T-helper 2 cell treated with Interferon-gamma antibody and Interleukin-4, amounts not matched to agents 100 ng/mL and 5 ng/mL, for 36 hours (primary cell): ENCODE measurements around the gene SIRPG. TPM values are rescaled to one million over a fixed set of nuclear protein-coding genes. Genes with fewer than 3 reads are reported as not detected.
"Not testable (repeated sequence)": the region's sequence is repeated elsewhere in the genome, so short reads cannot be mapped to it uniquely, and the experiment has no call there.

Experiments
- intact Hi-C: fragments of 100-400 bp; cut with micrococcal nuclease; formaldehyde crosslinking; loops from one replicate; pipeline ENCODE4 v1.15.1; 2023
- total RNA-seq: library from RNA; stranded (reverse); gene quantifications from 2 replicates; pipeline ENCODE4 v1.2.3, GENCODE V29; 2022

The SIRPG gene
- total RNA-seq, 1 donor from 2014 or later, result 65.4 TPM

- intact Hi-C loops, result loop anchor here (1.0 kb wide), 1 partner anchor 8 kb away; no protein-coding TSS in a partner anchor
Observed at GRCh38 chr20:1673424-1673823, 15.8 kb upstream of the SIRPG start.

GRCh38 chr20:1672728-1673127, 15.1 kb upstream of the SIRPG start:
- intact Hi-C loops, result loop anchor here (1.0 kb wide), 1 partner anchor 7 kb away; no protein-coding TSS in a partner anchor

- intact Hi-C loops, result no loop called here
Observed at GRCh38 chr20:1671891-1672669, 14.5 kb upstream of the SIRPG start.

GRCh38 chr20:1669304-1669703, 11.7 kb upstream of the SIRPG start:
- intact Hi-C loops, result no loop called here

GRCh38 chr20:1667502-1668085, 10.0 kb upstream of the SIRPG start:
- intact Hi-C loops, result no loop called here

- intact Hi-C loops, result no loop called here
Observed at GRCh38 chr20:1666802-1667201, 9.2 kb upstream of the SIRPG start.

GRCh38 chr20:1665345-1665744, 7.8 kb upstream of the SIRPG start:
- intact Hi-C loops, result loop anchor here (1.0 kb wide), 1 partner anchor 8 kb away; no protein-coding TSS in a partner anchor

GRCh38 chr20:1664911-1665310, 7.3 kb upstream of the SIRPG start:
- intact Hi-C loops, result loop anchor here (1.0 kb wide), 1 partner anchor 8 kb away; no protein-coding TSS in a partner anchor

GRCh38 chr20:1663917-1664316, 6.3 kb upstream of the SIRPG start:
- intact Hi-C loops, result no loop called here

- intact Hi-C loops, result no loop called here
Observed at GRCh38 chr20:1661542-1662299, 4.1 kb upstream of the SIRPG start.

GRCh38 chr20:1660246-1660645, 2.7 kb upstream of the SIRPG start:
- intact Hi-C loops, result no loop called here

GRCh38 chr20:1656844-1657243, 735 bp downstream of the SIRPG start:
- intact Hi-C loops, result loop anchor here (1.0 to 10.0 kb wide), 4 partner anchors 17 to 812 kb away; no protein-coding TSS in a partner anchor

- intact Hi-C loops, result loop anchor here (5.0 to 10.0 kb wide), 3 partner anchors 32 to 810 kb away; no protein-coding TSS in a partner anchor
Observed at GRCh38 chr20:1654996-1655395, 2.6 kb downstream of the SIRPG start.

- intact Hi-C loops, result loop anchor here (5.0 to 10.0 kb wide), 2 partner anchors 34 to 808 kb away; no protein-coding TSS in a partner anchor
Observed at GRCh38 chr20:1652960-1653359, 4.6 kb downstream of the SIRPG start.

- intact Hi-C loops, result loop anchor here (5.0 to 10.0 kb wide), 2 partner anchors 35 to 807 kb away; no protein-coding TSS in a partner anchor
Observed at GRCh38 chr20:1652104-1652503, 5.5 kb downstream of the SIRPG start.

- intact Hi-C loops, result loop anchor here (5.0 to 10.0 kb wide), 2 partner anchors 36 to 807 kb away; no protein-coding TSS in a partner anchor
Observed at GRCh38 chr20:1651268-1652058, 6.1 kb downstream of the SIRPG start.

GRCh38 chr20:1648101-1648500, 9.5 kb downstream of the SIRPG start:
- intact Hi-C loops, result no loop called here

- intact Hi-C loops, result no loop called here
Observed at GRCh38 chr20:1646975-1647431, 10.6 kb downstream of the SIRPG start.

GRCh38 chr20:1644101-1644962, 13.2 kb downstream of the SIRPG start:
- intact Hi-C loops, result no loop called here

GRCh38 chr20:1638643-1639042, 18.9 kb downstream of the SIRPG start:
- intact Hi-C loops, result not testable (repeated sequence)
